PC-3 (cell line): ENCODE results near the gene KEL. TPM values are rescaled to one million over a fixed set of nuclear protein-coding genes. Genes with fewer than 3 reads are reported as not detected.

Source experiments
- ATAC-seq: fragments of 200-7000 bp; cut with Tn5 transposase; 2 replicates; pipeline ENCODE4 v1.9.1; 2020; ENCODE audit warnings: mild to moderate bottlenecking, moderate library complexity
- BruUV-seq: library from RNA; stranded (reverse); fragments of 400-500 nt; replicated peaks from 2 replicates; lab custom pipeline; 2021; lab: Mats Ljungman, UMichigan
- CTCF ChIA-PET: fragments of 300-600 bp; sonication (Branson Sonifier 250); formaldehyde crosslinking; loops from one replicate; lab custom pipeline; 2022; ENCODE audit warnings: antibody characterized with exemption; lab: Charles Lee
- POLR2A ChIA-PET: fragments of 300-600 bp; sonication (Branson Sonifier 250); formaldehyde crosslinking; loops from one replicate; lab custom pipeline; 2022; ENCODE audit warnings: antibody characterized with exemption; ENCODE audit not compliant: unreplicated experiment; lab: Charles Lee
- DNase-seq: peaks from one replicate; pipeline ENCODE4 v3.0.0-alpha.2; 2015
- H2AFZ ChIP-seq: fragments of 300-600 bp; sonication (generic); 2 replicates; pipeline ENCODE4 v1.6.0; 2016; ENCODE audit warnings: antibody characterized with exemption, low read length
- H3F3A ChIP-seq: fragments of 300-600 bp; sonication (generic); one replicate; pipeline ENCODE4 v1.6.0; 2017; ENCODE audit warnings: antibody characterized with exemption, low read length, control low read depth, mild to moderate bottlenecking; ENCODE audit not compliant: unreplicated experiment
- H3K27ac ChIP-seq: fragments of 300-600 bp; sonication (generic); 2 replicates; pipeline ENCODE4 v1.5.1; 2016; ENCODE audit warnings: mild to moderate bottlenecking, low read length
- H3K27me3 ChIP-seq: fragments of 300-600 bp; sonication (generic); 2 replicates; pipeline ENCODE4 v1.6.1; 2016; ENCODE audit warnings: low read length, mixed read lengths
- H3K36me3 ChIP-seq: fragments of 300-600 bp; sonication (generic); 2 replicates; pipeline ENCODE4 v1.6.1; 2016; ENCODE audit warnings: low read depth, mixed run types, low read length, mixed read lengths
- H3K4me1 ChIP-seq: fragments of 300-600 bp; sonication (generic); 2 replicates; pipeline ENCODE4 v1.5.1; 2016; ENCODE audit warnings: low read length; ENCODE audit not compliant: insufficient read depth
- H3K4me2 ChIP-seq: fragments of 300-600 bp; sonication (generic); 2 replicates; pipeline ENCODE4 v1.6.0; 2016; ENCODE audit warnings: low read length
- H3K4me3 ChIP-seq: fragments of 300-600 bp; sonication (generic); 2 replicates; pipeline ENCODE4 v1.5.1; 2016; ENCODE audit warnings: mild to moderate bottlenecking, low read length, mixed read lengths
- H3K79me2 ChIP-seq: fragments of 300-600 bp; sonication (generic); 2 replicates; pipeline ENCODE4 v1.6.1; 2017; ENCODE audit warnings: low read length, mixed read lengths
- H3K9ac ChIP-seq: fragments of 300-600 bp; sonication (generic); 2 replicates; pipeline ENCODE4 v1.6.0; 2016; ENCODE audit warnings: mild to moderate bottlenecking, low read length
- H3K9me2 ChIP-seq: fragments of 300-600 bp; sonication (generic); replicated peaks from 2 replicates; pipeline ENCODE4 v1.6.1; 2016; ENCODE audit warnings: mixed run types, low read length, mixed read lengths
- H3K9me3 ChIP-seq: fragments of 300-600 bp; sonication (generic); 2 replicates; pipeline ENCODE4 v1.6.1; 2016; ENCODE audit warnings: low read length, mixed read lengths
- H4K20me1 ChIP-seq: fragments of 300-600 bp; sonication (generic); 2 replicates; pipeline ENCODE4 v1.6.1; 2016; ENCODE audit warnings: low read length, mixed read lengths
- CTCF ChIP-seq: fragments of 300-600 bp; sonication (generic); conservative IDR thresholded peaks from 2 replicates; pipeline ENCODE4 v1.5.1; 2017; ENCODE audit warnings: antibody characterized with exemption, low read depth, mild to moderate bottlenecking, low read length
- EZH2 ChIP-seq: fragments of 300-600 bp; sonication (generic); IDR thresholded peaks from one replicate; pipeline ENCODE4 v1.6.1; 2017; ENCODE audit warnings: antibody characterized with exemption, mild to moderate bottlenecking, low read length; ENCODE audit not compliant: unreplicated experiment
- EZH2phosphoT487 ChIP-seq: fragments of 300-600 bp; sonication (generic); IDR thresholded peaks from 2 replicates; pipeline ENCODE4 v1.6.1; 2018; ENCODE audit warnings: mild to moderate bottlenecking, antibody characterized with exemption, low read length, borderline replicate concordance
- intact Hi-C: fragments of 100-400 bp; cut with micrococcal nuclease; formaldehyde crosslinking; loops from 2 replicates; pipeline ENCODE4 v1.9.0; 2023
- total RNA-seq: library from RNA; depleted of rRNA; stranded (reverse); fragments of >200 nt; gene quantifications from 2 replicates; pipeline ENCODE4 v1.2.3, GENCODE V29; 2014

Gene KEL
- total RNA-seq, 1 experiment from 2014 or later = 0.18 TPM

- ChIA-PET POLR2A (no interaction called here), CTCF (no interaction called here)
- no peak overlapping the region for H3K4me3 ChIP-seq
These were observed 46.8 kb downstream of the KEL start for GRCh38 chr7:142915315-142915714.

GRCh38 chr7:142914121-142914520, 48.0 kb downstream of the KEL start:
- no peaks in the 10 kb centered on the region for H3F3A ChIP-seq
- TF ChIP-seq EZH2phosphoT487 (no peak), CTCF (no peak), EZH2 (no peak)
- H3K79me2 ChIP-seq = no peaks in the 10 kb centered on the region
- no peaks in the 10 kb centered on the region for H3K9me3 ChIP-seq
- no peaks in the 10 kb centered on the region for H3K36me3 ChIP-seq
- intact Hi-C loops = no loop called here
- no peaks in the 10 kb centered on the region for H4K20me1 ChIP-seq
- POLR2A ChIA-PET = no interaction called here
- no peak overlapping the region for H3K27ac ChIP-seq
- H3K9me2 ChIP-seq = no peaks in the 10 kb centered on the region
- H3K4me3 ChIP-seq = no peak overlapping the region
- ATAC-seq (no peak), DNase-seq (no peak)
- H3K4me2 ChIP-seq = no peak overlapping the region
- H2AFZ ChIP-seq = no peak overlapping the region
- H3K9ac ChIP-seq = no peak overlapping the region
- CTCF ChIA-PET = no interaction called here
- peaks cover 4% of the 10 kb centered on the region; the same call in 1 of the 2 replicates for H3K4me1 ChIP-seq
- peaks cover 69% of the 10 kb centered on the region for H3K27me3 ChIP-seq
- BruUV-seq = no TSS peak

More at GRCh38 chr7:142915315-142915714, 46.8 kb downstream of the KEL start:
- DNase-seq = no peak
- H3K9ac ChIP-seq = no peak overlapping the region
- intact Hi-C loops = no loop called here
- H3F3A ChIP-seq = no peaks in the 10 kb centered on the region
- H3K9me2 ChIP-seq = no peaks in the 10 kb centered on the region
- H3K27me3 ChIP-seq = peaks cover 73% of the 10 kb centered on the region
- no peak overlapping the region for H3K27ac ChIP-seq
- H3K9me3 ChIP-seq = no peaks in the 10 kb centered on the region
- ATAC-seq = no peak
- no peaks in the 10 kb centered on the region for H3K4me1 ChIP-seq
- BruUV-seq = no TSS peak
- TF ChIP-seq CTCF = no peak
- no peak for TF ChIP-seq EZH2phosphoT487
- no peak for TF ChIP-seq EZH2
- H3K79me2 ChIP-seq = no peaks in the 10 kb centered on the region
- H4K20me1 ChIP-seq = no peaks in the 10 kb centered on the region
- no peaks in the 10 kb centered on the region for H3K36me3 ChIP-seq
- no peak overlapping the region for H3K4me2 ChIP-seq
- no peak overlapping the region for H2AFZ ChIP-seq

- no peak overlapping the region for H3K4me2 ChIP-seq
These were observed 48.6 kb downstream of the KEL start for GRCh38 chr7:142913566-142913965.

More at GRCh38 chr7:142913566-142913965, 48.6 kb downstream of the KEL start:
- no peak for DNase-seq
- CTCF ChIA-PET = no interaction called here
- Histone ChIP-seq H4K20me1 (no peaks in the 10 kb centered on the region), H3K36me3 (no peaks in the 10 kb centered on the region), H3K9me3 (no peaks in the 10 kb centered on the region), H3K79me2 (no peaks in the 10 kb centered on the region), H2AFZ (no peak overlapping the region), H3K9me2 (no peaks in the 10 kb centered on the region), H3K4me1 (peaks cover 4% of the 10 kb centered on the region; the same call in 1 of the 2 replicates), H3K4me3 (no peak overlapping the region), H3K27ac (no peak overlapping the region), H3K9ac (no peak overlapping the region), H3F3A (no peaks in the 10 kb centered on the region), H3K27me3 (peaks cover 63% of the 10 kb centered on the region)
- intact Hi-C loops = no loop called here
- TF ChIP-seq EZH2phosphoT487 (no peak), CTCF (no peak), EZH2 (no peak)
- no peak for ATAC-seq
- BruUV-seq = no TSS peak
- POLR2A ChIA-PET = no interaction called here
